Coronary artery (tissue), 2 donors: Measurements from ENCODE around the gene ZNF48.

Experiments
- DNase-seq: peaks from one replicate; pipeline ENCODE4 v3.0.0-alpha.2; 2017; ENCODE audit warnings: low spot score
- H3K27ac ChIP-seq, 2 donors: fragments of 200-600 bp; sonication (generic); one replicate each; pipeline ENCODE4 v1.5.1; 2016 to 2019
- H3K4me3 ChIP-seq: fragments of 200-600 bp; sonication (generic); 2 replicates; pipeline ENCODE4 v1.5.1; 2016; ENCODE audit warnings: mild to moderate bottlenecking, moderate library complexity
- TF ChIP-seq, protein P1 (sequence below): fragments of 200-600 bp; sonication (generic); IDR thresholded peaks from one replicate; pipeline ENCODE4 v1.5.1; 2019; ENCODE audit warnings: antibody characterized with exemption

Gene ZNF48

DNA sequence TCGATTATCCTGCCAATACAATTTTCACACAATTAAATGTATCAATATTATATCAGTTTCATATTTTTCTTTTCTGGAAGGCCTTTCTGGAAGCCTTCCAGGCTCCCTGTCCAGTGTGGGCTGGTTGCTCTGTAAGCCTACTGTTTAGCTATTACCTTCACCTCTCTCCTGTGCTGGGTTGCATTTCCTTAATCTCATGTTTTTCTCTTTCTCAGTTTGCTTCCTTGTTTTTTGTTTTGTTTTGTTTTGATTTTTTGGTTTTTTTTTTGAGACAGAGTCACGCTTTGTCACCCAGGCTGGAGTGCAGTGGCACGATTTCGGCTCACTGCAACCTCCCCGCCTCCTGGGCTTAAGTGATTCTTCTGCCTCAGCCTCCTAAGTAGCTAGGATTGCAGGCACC lies 43.6 kb downstream of the ZNF48 start:
- DNase-seq: no peak
- H3K4me3 ChIP-seq: no peak overlapping the region
- H3K27ac ChIP-seq: no peak overlapping the region
- TF ChIP-seq, protein P1, sequence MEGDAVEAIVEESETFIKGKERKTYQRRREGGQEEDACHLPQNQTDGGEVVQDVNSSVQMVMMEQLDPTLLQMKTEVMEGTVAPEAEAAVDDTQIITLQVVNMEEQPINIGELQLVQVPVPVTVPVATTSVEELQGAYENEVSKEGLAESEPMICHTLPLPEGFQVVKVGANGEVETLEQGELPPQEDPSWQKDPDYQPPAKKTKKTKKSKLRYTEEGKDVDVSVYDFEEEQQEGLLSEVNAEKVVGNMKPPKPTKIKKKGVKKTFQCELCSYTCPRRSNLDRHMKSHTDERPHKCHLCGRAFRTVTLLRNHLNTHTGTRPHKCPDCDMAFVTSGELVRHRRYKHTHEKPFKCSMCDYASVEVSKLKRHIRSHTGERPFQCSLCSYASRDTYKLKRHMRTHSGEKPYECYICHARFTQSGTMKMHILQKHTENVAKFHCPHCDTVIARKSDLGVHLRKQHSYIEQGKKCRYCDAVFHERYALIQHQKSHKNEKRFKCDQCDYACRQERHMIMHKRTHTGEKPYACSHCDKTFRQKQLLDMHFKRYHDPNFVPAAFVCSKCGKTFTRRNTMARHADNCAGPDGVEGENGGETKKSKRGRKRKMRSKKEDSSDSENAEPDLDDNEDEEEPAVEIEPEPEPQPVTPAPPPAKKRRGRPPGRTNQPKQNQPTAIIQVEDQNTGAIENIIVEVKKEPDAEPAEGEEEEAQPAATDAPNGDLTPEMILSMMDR: no peak

DNA sequence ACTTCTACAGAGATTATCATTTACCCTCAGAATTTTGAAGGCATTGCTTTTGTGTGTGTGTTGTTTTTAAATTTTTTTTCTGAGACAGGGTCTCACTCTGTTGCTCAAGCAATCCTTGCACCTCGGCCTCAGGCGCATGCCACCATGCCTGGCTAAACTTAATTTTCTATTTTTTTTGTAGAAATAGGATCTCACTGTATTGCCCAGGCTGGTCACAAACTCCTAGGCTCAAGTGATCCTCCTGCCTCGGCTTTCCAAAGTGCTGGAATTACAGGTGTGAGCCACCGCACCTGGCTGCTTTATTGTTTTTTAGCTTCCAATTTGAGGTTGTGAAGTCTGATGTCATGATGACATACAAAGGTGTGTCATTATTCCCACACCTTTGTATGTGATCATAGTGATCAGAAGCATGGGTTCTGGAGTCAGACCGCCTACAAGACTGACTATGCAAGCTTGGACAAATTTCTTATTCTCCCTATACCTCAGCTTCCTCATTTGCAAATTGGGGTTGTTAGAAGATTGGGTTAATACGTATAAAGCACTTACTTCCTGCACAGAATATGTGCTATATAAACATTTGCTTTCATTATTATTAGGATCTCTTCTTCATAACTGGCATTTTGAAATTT lies 44.6 kb downstream of the ZNF48 start:
- TF ChIP-seq, protein P1: no peak
- DNase-seq: no peak
- Histone ChIP-seq H3K27ac (no peak overlapping the region), H3K4me3 (no peak overlapping the region)

DNA sequence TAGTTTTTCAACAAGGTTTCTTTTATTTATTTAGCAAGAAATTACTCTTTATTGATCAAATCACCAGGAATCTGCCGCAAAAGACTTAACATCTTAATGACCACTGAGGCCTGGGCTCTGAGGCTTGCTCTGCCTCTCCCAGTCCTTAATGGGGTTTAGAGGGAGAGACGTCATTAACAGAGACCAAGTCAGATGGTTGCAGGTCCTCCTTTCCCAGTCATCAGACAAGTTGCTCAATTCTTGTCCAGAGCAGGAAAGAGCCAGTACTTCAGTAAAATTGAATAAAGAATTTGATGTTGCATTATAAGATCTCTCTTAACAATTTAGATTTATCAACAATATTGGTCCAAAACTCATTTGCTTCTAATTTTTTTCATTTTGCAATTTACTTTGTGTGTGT lies 48.4 kb downstream of the ZNF48 start:
- Histone ChIP-seq H3K4me3 (no peak overlapping the region), H3K27ac (no peak overlapping the region)
- TF ChIP-seq, protein P1: no peak
- no peak for DNase-seq

DNA sequence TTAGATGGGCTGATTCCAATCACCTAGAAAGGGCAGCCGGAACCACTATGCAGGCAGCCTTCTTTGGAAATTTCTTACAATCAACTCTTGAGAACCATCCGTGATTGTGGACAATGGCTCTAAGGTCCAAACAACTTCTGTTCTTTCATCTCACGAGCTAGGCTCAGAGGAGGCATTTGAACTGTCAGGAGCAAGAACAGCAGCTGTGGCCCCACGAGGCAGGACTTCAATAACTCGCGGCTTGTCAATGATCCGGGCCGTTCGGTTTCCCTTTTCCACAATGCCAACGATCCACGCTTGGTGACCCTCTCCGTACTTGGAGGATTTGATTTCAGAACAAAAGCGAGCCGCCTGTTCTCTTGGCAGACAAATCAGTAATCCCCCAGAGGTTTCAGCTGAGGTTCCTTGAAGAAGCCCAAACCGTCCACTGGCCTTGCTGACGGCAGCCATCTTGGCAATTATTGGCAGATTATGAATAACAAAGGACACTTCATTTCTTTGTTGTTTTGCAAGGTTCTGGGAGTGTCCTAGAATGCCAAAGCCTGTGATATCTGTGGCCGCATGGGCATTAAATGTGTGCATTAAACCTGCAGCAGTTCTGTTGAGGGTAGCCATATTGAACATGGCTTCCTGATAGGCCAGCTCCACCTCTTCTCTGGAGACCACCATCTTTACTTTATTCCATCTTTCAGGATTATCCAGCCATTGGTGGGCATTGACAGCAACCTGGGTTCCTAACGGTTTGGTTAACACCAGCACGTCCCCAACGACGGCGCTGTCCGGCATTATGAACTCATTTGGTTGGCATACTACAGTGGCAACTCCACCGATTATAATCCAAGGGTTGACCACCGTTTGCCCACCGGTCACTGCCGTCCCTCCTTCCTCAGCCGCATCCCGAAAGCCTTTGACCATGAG lies 49.3 kb downstream of the ZNF48 start:
- no peak for DNase-seq
- TF ChIP-seq, protein P1: no peak
- peak overlapping the region; percentile 89 to 95 for H3K27ac ChIP-seq
- H3K4me3 ChIP-seq: peak overlapping the region; percentile 80

DNA sequence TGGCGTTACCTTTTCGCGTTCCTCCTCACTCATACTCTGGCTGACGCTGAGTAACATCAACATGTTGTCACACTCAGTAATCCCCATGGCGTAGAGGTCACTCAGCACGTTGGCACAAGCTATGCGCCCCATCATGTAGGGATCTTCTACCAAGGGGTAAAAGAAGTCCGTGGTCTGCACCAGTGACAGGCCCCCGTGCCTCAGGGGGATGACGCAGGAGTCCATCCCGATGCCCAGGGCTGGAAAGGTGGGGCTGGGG lies 49.9 kb downstream of the ZNF48 start:
- H3K4me3 ChIP-seq: peak overlapping the region; percentile 80
- TF ChIP-seq, protein P1: no peak
- no peak for DNase-seq
- H3K27ac ChIP-seq: peak overlapping the region; percentile 89 to 95

DNA sequence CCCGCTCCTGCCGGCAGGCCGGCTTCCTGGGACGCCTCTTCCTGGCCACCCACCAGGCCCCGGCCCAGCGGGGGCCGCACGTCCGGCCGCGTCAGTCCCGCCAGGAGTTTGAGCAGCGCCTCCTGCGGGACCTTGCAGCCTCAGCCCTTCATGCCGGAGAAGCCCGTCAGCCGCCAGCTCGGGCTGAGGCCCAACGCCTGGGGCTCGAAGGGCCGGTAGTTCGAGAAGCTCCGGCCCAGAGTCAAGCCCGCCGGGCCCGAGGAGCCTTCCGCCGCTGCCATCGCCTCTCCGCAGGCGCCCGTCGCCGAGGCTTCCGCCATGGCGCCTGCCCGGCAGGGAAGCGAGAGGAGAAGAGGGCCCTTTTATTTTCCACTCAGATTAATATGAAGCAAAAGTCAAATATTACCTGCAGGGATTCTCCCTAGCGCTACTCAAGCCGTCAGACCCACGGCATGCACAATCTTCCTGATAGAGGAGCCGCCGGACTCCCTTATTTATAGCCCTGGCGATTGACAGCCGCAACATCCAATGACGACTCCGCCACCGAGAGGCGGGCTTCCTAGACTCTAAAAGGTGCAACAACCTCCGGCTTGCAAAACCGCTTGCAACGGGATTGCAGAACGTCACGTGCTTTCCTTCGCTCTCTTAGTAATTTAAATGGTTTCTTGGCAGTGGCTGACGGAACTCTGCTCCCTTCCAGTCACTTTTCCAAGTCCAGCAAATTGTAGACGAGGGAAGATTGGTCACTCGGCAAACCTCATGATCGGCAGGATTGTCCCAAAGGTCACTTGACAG lies 50.4 kb downstream of the ZNF48 start, which contains the start of gene SEPHS2:
Gene SEPHS2 (minus strand): TSS at position 467 of the 795 bp plus-strand sequence. CDS start 147 bp downstream, at position 320.
- Histone ChIP-seq H3K27ac (peak within 1 kb of the TSS; percentile 89 to 95), H3K4me3 (peak within 1 kb of the TSS; percentile 80)
- TF ChIP-seq, protein P1: peak; percentile 25
- peak; percentile 96 for DNase-seq
